NCI-H748 (cell line): ENCODE data around the gene CLIC1.
A peak's percentile ranks its signal among the peaks of the same experiment; 100 is the strongest.

Experiments
- DNase-seq: peaks from one replicate; lab custom pipeline; 2025; ENCODE audit not compliant: unreplicated experiment; lab: John Stamatoyannopoulos, UW

The CLIC1 gene

DNA sequence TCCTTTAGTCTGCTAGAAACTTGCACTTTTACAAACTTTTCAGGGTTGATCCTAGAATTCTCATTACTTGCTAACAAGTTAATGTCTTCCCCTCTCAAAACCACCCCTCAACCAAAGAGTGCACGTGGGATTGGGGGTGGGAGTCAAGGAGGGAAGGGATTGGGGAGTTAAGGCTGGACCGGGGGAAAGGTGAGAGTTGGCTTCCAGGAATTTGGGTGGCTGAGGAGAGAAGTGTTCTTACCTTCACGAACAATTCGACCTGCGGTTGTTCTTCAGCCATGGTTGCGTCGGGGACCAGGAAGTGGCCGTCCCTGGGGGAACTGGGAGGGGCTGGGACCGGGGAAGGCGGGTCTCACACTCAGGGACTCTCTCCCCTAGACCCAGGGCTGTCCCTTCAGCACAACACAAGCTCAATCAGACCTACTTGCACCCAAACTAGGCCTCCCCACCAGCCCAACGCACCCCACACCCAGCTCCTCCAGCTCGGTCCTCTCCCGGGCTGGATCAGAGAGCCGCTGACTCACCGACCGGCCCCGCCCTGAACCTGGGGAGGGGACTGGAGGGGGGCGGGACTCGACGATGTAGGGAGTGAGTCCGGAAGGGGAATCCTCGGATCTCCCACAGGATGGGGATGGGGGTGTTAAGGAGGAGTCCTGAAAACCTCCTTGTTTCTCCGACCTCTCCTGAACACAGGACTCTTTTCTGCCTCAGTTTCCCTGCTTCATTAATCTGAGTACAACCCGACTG lies at the start of gene CLIC1:
Gene CLIC1, minus strand, starts transcription at position 510 of the 747 bp plus-strand sequence. Its CDS starts 230 bp downstream, at position 280.
- peak; percentile 89 for DNase-seq

- DNase-seq, result no peak
Measured at GRCh38 chr6:31785475-31785874, 49.1 kb upstream of the CLIC1 start.

DNA sequence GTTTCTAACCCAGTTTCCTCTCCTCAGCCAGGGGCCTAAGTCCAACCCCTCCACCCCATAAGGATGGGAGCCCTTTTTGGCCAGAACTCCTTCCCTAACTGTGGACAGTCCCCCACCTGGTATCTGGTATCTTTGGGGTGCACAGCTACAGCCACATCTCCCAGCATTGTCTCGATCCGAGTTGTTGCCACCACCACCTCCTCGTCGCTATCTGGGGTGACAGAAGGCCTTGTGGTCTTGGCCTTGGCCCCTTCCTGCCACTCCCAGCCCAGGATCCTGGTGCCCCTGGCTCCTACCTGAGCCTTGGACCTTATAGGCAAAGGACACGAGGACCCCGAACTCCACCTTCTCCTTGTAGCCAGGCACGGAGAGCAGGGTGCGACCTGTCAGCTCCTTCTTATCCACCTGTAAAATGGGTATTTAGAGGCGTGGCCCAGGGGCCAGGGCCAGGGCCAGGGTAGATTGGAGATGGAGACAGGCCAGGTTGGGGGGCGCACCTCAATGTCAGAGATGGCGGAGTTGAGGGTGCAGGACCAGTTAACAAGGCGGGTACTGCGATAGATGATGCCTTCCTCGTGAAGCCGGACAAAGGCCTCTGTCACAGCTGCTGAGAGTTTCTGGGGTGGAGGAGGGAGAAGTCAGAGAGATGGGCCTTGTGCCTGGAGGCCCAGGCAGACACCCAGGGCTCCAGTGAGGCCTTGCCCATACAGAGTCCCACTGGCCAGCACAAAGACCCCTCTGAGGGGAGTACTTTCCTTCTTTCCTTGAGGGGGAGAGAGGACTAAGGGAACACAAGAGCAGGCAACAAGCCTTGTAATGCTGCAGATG lies 48.0 kb upstream of the CLIC1 start:
- no peak for DNase-seq

DNA sequence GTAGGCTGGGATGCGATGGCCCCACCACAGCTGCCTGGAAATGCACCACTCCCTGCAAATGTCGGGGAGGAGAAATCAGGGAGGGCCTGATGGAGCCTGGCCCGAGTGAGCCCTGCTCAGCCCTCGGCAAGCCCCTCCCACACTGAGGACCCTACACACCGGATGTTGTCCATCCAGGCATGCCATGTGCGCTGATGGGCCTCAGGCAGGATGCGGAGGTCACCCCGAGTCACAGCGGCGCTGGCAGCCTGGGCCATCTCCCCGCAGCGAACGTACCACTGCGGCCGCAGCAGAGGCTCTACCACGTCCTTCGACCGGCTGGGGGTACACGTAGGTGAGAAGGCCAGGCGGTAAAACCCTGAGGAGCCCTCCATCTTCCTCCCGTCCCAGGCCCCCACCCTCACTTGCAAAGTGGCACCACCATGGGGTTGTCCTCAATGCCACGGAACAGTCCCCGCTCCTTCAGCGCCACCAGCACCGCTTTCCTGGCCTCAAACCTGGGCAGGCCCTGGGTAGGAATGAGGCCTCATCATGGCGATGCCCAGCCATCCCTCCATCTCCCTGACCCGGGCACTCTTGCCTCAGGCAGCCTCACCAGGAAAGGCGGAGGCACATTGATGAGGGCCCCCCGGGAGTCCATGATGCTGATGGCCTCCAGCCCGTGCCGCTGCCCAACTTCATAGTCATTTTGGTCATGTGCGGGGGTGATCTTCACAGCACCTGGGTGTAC lies 46.0 kb upstream of the CLIC1 start:
- no peak for DNase-seq

GRCh38 chr6:31781244-31782125 lies 45.2 kb upstream of the CLIC1 start:
- no peak for DNase-seq

GRCh38 chr6:31780507-31781243 lies 44.3 kb upstream of the CLIC1 start:
- no peak for DNase-seq

DNA sequence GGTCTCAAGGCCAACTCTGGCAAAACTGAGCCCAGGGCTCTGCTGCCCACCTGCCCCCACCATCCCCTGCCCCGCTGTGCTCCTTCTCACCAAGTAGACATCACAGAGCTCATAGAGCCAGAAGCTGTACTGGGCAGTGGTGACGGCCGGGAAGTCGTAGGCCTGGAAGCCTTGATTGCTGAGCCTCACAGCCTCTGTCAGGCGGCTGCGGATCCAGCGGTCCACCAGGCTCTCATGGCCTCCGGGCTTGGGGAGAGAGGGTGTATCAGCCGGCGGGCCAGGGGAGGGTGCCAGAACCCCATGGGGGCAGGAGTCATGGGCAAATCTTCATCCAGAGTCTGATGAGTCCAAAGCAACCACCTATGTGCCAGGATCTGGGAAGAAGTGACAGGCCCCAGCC lies 43.6 kb upstream of the CLIC1 start:
- no peak for DNase-seq

GRCh38 chr6:31778999-31779885 lies 42.9 kb upstream of the CLIC1 start:
- DNase-seq, result no peak

DNA sequence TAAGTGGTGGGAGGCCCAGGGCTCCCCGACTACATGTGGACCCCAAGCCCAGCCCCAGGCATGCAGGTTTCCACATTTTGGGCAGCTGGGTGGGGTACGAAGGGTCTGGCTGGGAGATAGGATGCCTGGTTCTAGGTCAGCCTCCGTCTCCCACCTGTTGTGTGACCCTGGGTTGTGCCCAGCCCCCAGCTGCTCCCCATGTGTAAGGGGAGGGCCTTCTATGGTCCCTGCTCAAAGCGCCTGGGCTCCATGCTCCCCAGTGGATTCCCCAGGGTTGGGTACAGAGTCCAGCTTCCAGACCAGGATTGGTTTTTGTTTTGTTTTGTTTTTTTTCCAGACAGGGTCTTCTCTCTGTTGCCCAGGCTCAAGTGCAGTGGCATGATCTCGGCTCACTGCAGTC lies 41.9 kb upstream of the CLIC1 start:
- no peak for DNase-seq

- DNase-seq, result no peak
Measured at GRCh38 chr6:31777667-31778050, 41.3 kb upstream of the CLIC1 start.

GRCh38 chr6:31776989-31777666 lies 40.8 kb upstream of the CLIC1 start, which contains the start of gene VWA7:
VWA7 (minus strand) TSS chr6:31777328; CDS start chr6:31776779, 549 bp downstream.
- peak; percentile 88 for DNase-seq

DNA sequence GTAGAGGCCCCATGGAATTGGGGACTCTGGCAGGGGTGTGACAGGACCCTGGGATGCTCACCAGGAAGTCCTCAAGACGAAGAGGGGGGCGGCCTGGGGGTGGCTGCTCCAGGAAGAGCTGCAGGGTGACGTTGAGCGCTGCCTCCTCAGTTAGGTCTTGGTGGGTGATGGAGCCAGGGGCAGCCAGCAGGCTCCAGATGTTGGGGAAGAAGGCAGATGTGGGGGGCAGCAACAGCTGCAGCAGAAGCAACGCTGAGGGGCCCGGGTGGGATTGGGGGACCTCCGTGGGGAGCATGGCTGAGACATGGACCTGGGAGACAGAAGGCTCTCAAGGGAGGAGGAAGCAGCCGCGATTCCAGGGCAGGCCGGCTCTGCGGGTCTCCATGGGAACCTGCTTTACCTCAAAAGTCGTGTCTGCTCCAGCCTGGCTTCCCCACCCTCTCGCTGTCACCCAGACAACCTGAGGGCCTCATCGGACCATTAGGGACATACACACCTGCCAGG lies 40.2 kb upstream of the CLIC1 start:
- peak; percentile 88 for DNase-seq

- no peak for DNase-seq
Measured at GRCh38 chr6:31775633-31776484, 39.5 kb upstream of the CLIC1 start.

- DNase-seq, result no peak
Measured at GRCh38 chr6:31775184-31775583, 38.9 kb upstream of the CLIC1 start.

DNA sequence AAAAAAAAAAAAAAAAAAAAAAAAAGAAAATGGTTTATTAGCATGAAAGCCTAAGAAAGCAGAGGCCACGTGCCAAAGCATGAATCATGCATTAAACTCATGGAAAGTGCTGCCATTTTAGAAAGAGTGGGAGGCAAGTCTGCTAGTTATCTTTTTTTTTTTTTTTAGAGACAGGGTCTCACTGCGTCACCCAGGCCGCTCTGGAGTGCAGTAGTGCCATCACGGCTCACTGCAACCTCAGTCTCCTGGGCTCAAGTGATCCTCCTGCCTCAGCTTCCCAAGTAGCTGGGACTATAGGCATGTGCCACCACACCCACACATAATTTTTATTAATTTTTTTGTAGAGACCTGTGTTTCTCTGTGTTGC lies 35.6 kb upstream of the CLIC1 start:
- no peak for DNase-seq

DNA sequence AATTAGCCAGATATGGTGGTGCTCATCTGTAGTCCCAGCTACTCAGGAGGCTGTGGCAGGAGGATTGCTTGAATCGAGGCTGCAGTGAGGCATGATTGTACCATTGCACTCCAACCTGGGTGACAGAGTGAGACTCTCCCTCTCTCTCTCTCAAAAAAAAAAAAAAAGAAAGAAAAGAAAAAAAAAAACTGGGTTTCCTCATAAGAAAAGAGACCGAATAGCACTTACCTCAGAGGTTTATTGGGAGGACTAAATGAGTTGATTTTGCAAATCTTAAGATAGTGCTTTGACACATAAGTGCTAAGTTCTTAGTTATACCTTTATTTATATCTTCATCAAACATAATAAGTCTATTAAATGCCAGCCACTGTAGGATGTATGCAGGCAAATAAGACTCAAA lies 34.5 kb upstream of the CLIC1 start:
- DNase-seq, result no peak

DNA sequence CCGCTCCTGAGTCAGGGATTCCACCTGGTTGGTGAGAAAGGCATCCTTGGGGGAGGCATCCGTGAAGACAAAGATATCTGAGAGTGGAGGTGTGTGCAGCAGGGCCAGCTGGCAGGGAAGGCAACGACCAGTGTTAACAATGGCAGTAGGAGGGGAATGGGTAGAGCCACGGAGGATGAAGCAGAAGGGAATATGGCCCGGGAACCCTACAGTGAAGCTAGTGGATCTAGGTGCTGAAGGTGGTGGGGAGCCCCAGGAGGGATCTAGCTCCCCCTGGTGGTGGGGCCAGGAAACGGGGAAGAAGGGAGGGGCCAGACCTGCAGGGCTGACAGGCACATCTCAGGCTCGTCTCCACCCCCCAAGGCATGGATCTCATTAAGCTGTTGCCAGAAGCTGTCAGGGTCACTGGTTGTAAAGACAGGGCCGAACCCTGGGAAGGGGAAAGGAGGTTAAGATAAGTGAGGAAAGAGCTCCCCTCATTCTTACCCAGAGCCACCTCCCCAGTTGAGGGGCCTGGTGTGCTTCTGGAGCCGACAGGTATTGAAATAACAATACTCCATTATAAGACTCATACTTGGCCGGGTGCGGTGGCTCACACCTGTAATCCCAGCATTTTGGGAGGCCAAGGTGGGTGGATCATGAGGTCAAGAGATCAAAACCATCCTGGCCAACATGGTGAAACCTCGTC lies 33.5 kb upstream of the CLIC1 start:
- peak; percentile 80 for DNase-seq
